ENCODE measurements around the gene SRSF4. TPM values are rescaled to one million over a fixed set of nuclear protein-coding genes. Genes with fewer than 3 reads are reported as not detected.

Gene SRSF4
- total RNA-seq, 1 donor from 2014 or later, result 109 TPM

DNA sequence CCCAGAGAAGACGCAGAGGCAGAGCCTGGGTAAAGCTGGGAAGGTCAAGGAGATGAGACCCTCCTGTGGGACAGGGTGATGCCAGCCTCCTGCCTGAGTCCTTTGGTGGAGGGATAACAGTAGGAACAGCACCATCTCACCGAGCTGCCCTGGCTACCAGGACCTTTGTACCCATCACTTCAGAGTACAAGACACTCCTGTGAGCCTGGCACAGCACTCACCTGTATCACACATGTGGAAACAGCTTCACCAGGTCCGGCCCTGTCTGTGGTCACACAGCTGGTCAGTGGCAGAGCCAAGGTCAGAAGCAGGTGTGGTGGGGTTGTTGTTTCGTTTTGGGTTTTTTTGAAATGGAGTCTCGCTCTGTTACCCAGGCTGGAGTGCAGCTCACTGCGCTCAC lies 53.0 kb downstream of the SRSF4 start:
- Mint-ChIP-seq H3K27me3 (ENCODE audit: low read depth) (peaks cover 16% of the 10 kb centered on the region), H3K4me3 (no peak overlapping the region), H3K4me1 (peaks cover 12% of the 10 kb centered on the region), H3K36me3 (ENCODE audit: low read depth) (no peaks in the 10 kb centered on the region), H3K27ac (ENCODE audit: unreplicated experiment) (no peak overlapping the region), H3K9me3 (no peaks in the 10 kb centered on the region)
- no peak for DNase-seq (ENCODE audit: low read depth, low spot score)
- TF ChIP-seq, protein P1, sequence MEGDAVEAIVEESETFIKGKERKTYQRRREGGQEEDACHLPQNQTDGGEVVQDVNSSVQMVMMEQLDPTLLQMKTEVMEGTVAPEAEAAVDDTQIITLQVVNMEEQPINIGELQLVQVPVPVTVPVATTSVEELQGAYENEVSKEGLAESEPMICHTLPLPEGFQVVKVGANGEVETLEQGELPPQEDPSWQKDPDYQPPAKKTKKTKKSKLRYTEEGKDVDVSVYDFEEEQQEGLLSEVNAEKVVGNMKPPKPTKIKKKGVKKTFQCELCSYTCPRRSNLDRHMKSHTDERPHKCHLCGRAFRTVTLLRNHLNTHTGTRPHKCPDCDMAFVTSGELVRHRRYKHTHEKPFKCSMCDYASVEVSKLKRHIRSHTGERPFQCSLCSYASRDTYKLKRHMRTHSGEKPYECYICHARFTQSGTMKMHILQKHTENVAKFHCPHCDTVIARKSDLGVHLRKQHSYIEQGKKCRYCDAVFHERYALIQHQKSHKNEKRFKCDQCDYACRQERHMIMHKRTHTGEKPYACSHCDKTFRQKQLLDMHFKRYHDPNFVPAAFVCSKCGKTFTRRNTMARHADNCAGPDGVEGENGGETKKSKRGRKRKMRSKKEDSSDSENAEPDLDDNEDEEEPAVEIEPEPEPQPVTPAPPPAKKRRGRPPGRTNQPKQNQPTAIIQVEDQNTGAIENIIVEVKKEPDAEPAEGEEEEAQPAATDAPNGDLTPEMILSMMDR (conservative IDR thresholded peaks at IDR 0.05), result no peak

DNA sequence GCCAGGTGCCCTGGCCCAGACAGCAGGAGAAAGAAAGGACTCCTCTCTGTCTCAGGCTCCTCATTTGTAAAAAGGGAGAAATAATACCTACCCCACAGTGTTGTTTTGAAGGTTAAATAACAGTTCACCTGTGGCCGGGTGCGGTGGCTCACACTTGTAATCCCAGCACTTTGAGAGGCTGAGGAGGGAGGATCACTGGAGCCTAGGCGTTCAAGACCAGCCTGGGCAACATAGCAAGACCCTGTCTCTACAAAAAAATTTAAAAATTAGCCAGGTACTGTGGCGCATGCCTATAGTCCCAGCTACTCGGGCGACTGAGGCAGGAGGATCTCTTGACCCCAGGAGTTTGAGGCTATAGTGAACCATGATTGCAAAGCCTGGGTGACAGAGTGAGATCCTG lies 55.5 kb downstream of the SRSF4 start:
- Mint-ChIP-seq H3K4me3 (peak overlapping the region; percentile 90), H3K27ac (ENCODE audit: unreplicated experiment) (peak overlapping the region; percentile 96), H3K9me3 (no peaks in the 10 kb centered on the region), H3K36me3 (ENCODE audit: low read depth) (no peaks in the 10 kb centered on the region), H3K27me3 (ENCODE audit: low read depth) (peaks cover 27% of the 10 kb centered on the region), H3K4me1 (peaks cover 11% of the 10 kb centered on the region)
- TF ChIP-seq, protein P1 (conservative IDR thresholded peaks at IDR 0.05), result no peak
- DNase-seq (ENCODE audit: low read depth, low spot score), result no peak

DNA sequence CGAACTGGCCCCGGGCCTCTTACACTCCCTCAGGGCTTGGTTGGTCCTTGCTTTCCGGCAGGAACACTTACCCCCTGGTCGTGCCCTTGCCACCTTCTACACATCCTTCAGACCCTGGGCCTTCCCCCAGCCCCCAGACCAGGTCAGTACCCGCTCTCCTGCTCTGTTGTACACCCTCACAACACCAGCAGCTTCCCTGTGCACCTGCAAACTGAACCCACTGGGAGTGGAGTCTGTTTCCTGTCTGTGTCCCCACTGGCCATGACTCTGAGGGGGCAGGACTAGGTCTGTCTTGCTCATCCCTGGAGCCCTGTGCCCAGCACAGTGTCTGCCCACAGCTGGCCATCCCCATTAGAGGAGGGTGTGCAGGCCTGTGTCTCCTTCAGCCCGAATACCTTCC lies 55.9 kb downstream of the SRSF4 start:
- Mint-ChIP-seq H3K27ac (ENCODE audit: unreplicated experiment) (peak overlapping the region; percentile 96), H3K36me3 (ENCODE audit: low read depth) (no peaks in the 10 kb centered on the region), H3K9me3 (no peaks in the 10 kb centered on the region), H3K27me3 (ENCODE audit: low read depth) (peaks cover 30% of the 10 kb centered on the region), H3K4me1 (peaks cover 11% of the 10 kb centered on the region), H3K4me3 (peak overlapping the region; percentile 90)
- no peak for DNase-seq (ENCODE audit: low read depth, low spot score)
- TF ChIP-seq, protein P1 (conservative IDR thresholded peaks at IDR 0.05), result no peak

DNA sequence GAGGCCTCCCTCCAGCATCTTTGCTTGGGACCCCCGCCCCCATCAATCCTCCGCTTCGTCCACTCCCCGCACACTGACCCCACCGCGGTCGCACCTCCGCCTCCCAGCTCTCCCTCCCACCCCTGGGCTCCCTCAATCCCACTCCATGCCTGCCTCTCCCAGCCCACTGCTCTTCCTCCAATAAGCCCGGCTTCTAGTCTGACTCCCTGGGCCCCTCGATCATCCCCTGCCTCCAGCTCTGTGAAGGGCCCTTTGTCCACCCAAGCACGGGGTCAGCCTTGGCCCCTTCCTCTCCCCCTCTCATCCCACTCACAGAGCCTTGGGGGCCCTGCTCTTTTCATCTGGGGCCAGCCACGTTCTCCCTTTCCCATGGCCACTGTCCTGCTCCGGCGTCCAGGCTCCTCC lies 56.5 kb downstream of the SRSF4 start:
- Mint-ChIP-seq H3K4me3 (peak overlapping the region; percentile 90), H3K27ac (ENCODE audit: unreplicated experiment) (peak overlapping the region; percentile 96), H3K27me3 (ENCODE audit: low read depth) (peaks cover 35% of the 10 kb centered on the region), H3K36me3 (ENCODE audit: low read depth) (no peaks in the 10 kb centered on the region), H3K9me3 (no peaks in the 10 kb centered on the region), H3K4me1 (peaks cover 11% of the 10 kb centered on the region)
- peak; percentile 52 for DNase-seq (ENCODE audit: low read depth, low spot score)
- TF ChIP-seq, protein P1 (conservative IDR thresholded peaks at IDR 0.05), result no peak

DNA sequence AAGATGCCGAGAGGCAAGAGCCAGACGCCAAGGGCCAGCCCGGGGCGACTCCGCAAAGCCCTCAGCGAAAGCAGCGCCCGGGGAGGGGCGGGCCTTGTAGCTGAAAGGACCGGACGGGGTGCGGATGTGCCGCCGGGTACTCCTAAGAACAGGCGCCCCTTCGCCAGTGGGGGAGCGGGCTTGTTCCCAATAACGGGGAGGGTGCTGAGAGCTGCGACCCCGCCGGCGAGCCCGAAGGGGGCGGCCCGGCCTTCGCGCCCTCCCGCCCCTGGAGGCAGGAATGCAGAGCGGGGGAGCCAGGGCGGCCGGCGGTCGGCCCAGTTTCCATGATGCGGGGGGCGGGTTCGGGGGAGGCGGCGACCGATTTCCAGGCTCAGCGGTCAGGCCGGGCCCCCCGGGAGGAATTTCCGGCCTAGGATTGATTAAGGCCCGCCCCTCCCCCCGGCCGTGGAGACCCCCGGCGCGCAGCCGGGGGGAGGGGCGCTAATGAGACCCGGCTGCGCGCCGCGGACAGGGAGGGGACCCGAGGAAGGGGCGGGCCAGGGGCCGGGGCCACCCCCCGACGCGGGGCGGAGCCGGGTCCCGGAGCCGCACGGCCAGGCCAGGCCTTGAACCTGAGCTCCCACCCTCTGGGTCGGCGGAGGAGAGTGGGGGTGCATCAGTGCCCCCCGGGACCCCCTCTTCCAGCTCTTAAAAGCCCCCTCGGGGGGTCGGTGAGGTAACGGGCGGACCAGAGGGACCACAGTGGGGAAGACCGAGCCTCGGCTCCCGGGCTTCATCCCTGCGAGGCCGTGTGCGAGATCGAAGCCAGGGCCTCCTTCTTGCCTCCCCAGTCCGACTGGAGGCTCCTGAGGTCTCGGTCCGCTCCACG lies 57.1 kb downstream of the SRSF4 start:
- TF ChIP-seq, protein P1 (conservative IDR thresholded peaks at IDR 0.05), result peak; percentile 70
- H3K4me3 Mint-ChIP-seq, result peak overlapping the region; percentile 83
- H3K36me3 Mint-ChIP-seq (ENCODE audit: low read depth), result peaks cover 3% of the 10 kb centered on the region
- no peaks in the 10 kb centered on the region for H3K9me3 Mint-ChIP-seq
- peak; percentile 67 for DNase-seq (ENCODE audit: low read depth, low spot score)
- H3K27ac Mint-ChIP-seq (ENCODE audit: unreplicated experiment), result peak overlapping the region; percentile 96
- peaks cover 11% of the 10 kb centered on the region for H3K4me1 Mint-ChIP-seq
- peaks cover 41% of the 10 kb centered on the region for H3K27me3 Mint-ChIP-seq (ENCODE audit: low read depth)

Measured in neural crest cell (in vitro differentiated cells).